NCI-H2171 (cell line): ENCODE results near the gene CDH26.
"Not testable (repeated sequence)": the region's sequence is repeated elsewhere in the genome, so short reads cannot be mapped to it uniquely, and the experiment has no call there.

ENCODE experiments used
- DNase-seq: peaks from one replicate; lab custom pipeline; 2025; lab: John Stamatoyannopoulos, UW

The CDH26 gene

GRCh38 chr20:60013296-60014139 is 55.3 kb downstream of the CDH26 start:
- no peak for DNase-seq

GRCh38 chr20:60016406-60016805 is 58.2 kb downstream of the CDH26 start:
- no peak for DNase-seq

- DNase-seq = no peak
Measured at GRCh38 chr20:60020251-60020650, 62.0 kb downstream of the CDH26 start.

- no peak for DNase-seq
Measured at GRCh38 chr20:60021104-60021503, 62.9 kb downstream of the CDH26 start.

GRCh38 chr20:60022849-60023248 is 64.6 kb downstream of the CDH26 start:
- DNase-seq = no peak

GRCh38 chr20:60024245-60024644 is 66.0 kb downstream of the CDH26 start:
- no peak for DNase-seq

- DNase-seq = no peak
Measured at GRCh38 chr20:60024801-60025200, 66.6 kb downstream of the CDH26 start.

GRCh38 chr20:60026010-60026409 is 67.8 kb downstream of the CDH26 start:
- no peak for DNase-seq

GRCh38 chr20:60030471-60030870 is 72.2 kb downstream of the CDH26 start:
- DNase-seq = no peak

- no peak for DNase-seq
Measured at GRCh38 chr20:60031107-60031506, 72.9 kb downstream of the CDH26 start.

GRCh38 chr20:60034231-60035110 is 76.2 kb downstream of the CDH26 start:
- DNase-seq = no peak

- no peak for DNase-seq
Measured at GRCh38 chr20:60035486-60035885, 77.3 kb downstream of the CDH26 start.

GRCh38 chr20:60036346-60036745 is 78.1 kb downstream of the CDH26 start:
- DNase-seq = no peak

GRCh38 chr20:60036746-60037499 is 78.7 kb downstream of the CDH26 start:
- no peak for DNase-seq

GRCh38 chr20:60038400-60039008 is 80.3 kb downstream of the CDH26 start:
- no peak for DNase-seq

GRCh38 chr20:60039526-60039925 is 81.3 kb downstream of the CDH26 start:
- DNase-seq = no peak

- DNase-seq = no peak
Measured at GRCh38 chr20:60040471-60041162, 82.4 kb downstream of the CDH26 start.

GRCh38 chr20:60041436-60042165 is 83.4 kb downstream of the CDH26 start:
- not testable (repeated sequence) for DNase-seq

GRCh38 chr20:60043435-60043834 is 85.2 kb downstream of the CDH26 start:
- no peak for DNase-seq

- no peak for DNase-seq
Measured at GRCh38 chr20:60046011-60046413, 87.8 kb downstream of the CDH26 start.

GRCh38 chr20:60046436-60046835 is 88.2 kb downstream of the CDH26 start:
- DNase-seq = no peak
